HCT116 (cell line): Measurements from ENCODE around the gene GRK5. TPM values are rescaled to one million over a fixed set of nuclear protein-coding genes. Genes with fewer than 3 reads are reported as not detected.

Experiments used
- ATAC-seq: fragments of 200-7000 bp; cut with Tn5 transposase; 2 replicates; pipeline ENCODE4 v1.9.1; 2020; ENCODE audit warnings: mild to moderate bottlenecking, moderate library complexity
- BruUV-seq: library from RNA; stranded (reverse); fragments of 400-500 nt; replicated peaks from 2 replicates; lab custom pipeline; 2021; lab: Mats Ljungman, UMichigan
- CTCF ChIA-PET: fragments of 300-600 bp; sonication (Branson Sonifier 250); formaldehyde crosslinking; loops from one replicate; lab custom pipeline; 2021; ENCODE audit warnings: antibody characterized with exemption; lab: Charles Lee
- POLR2A ChIA-PET: fragments of 300-600, 350-600 bp; sonication (Branson Sonifier 250); formaldehyde crosslinking; loops from one replicate; lab custom pipeline; 2021; ENCODE audit warnings: antibody characterized with exemption; lab: Charles Lee
- RAD21 ChIA-PET, 2 experiments: fragments of 300-600 bp; sonication (Branson Sonifier 250); formaldehyde crosslinking; loops; one replicate each; lab custom pipeline; 2023; ENCODE audit warnings: low total read pairs in 2 of 2; ENCODE audit not compliant: uncharacterized antibody in 2 of 2, unreplicated experiment in 2 of 2, low non-redundant PET in 1 of 2; lab: Charles Lee
- DNase-seq: peaks from one replicate; pipeline ENCODE4 v3.0.0-alpha.2; 2010; ENCODE audit warnings: low read depth, low spot score
- H2AFZ ChIP-seq: fragments of 200-600 bp; shearing (Covaris generic), sonication (generic); 2 replicates; pipeline ENCODE4 v1.6.1; 2017; ENCODE audit warnings: low read depth, mixed run types, mixed read lengths, antibody characterized with exemption, low read length; ENCODE audit not compliant: poor library complexity, severe bottlenecking
- H3K27ac ChIP-seq: 2 replicates; pipeline ENCODE4 v1.5.1; 2012; ENCODE audit warnings: low read depth, low read length
- H3K27me3 ChIP-seq: fragments of 200-600 bp; sonication (generic); 2 replicates; pipeline ENCODE4 v1.6.1; 2016; ENCODE audit warnings: mixed run types, low read length, mixed read lengths; ENCODE audit not compliant: insufficient read depth
- H3K36me3 ChIP-seq, 2 experiments: fragments of 200-500 bp in 1 of 2; fragments of 200-600 bp in 1 of 2; sonication (Bioruptor generic) in 1 of 2; sonication (generic) in 1 of 2; 2 replicates each; pipeline versions ENCODE4 v1.5.1 to v1.6.1; 2014 to 2016; ENCODE audit warnings: low read length in 2 of 2, inconsistent platforms in 1 of 2, mixed read lengths in 1 of 2, mixed run types in 1 of 2; ENCODE audit not compliant: insufficient read depth in 2 of 2, control insufficient read depth in 1 of 2
- H3K4me1 ChIP-seq, 2 experiments: fragments of 200-600 bp in 1 of 2; sonication (generic) in 1 of 2; 2 replicates each; pipeline versions ENCODE4 v1.5.1 to v1.6.1; 2012 to 2017; ENCODE audit warnings: low read length in 2 of 2, inconsistent platforms in 1 of 2, mild to moderate bottlenecking in 1 of 2, mixed read lengths in 1 of 2, mixed run types in 1 of 2, moderate library complexity in 1 of 2; ENCODE audit not compliant: insufficient read depth in 2 of 2, control insufficient read depth in 1 of 2
- H3K4me2 ChIP-seq: fragments of 200-600 bp; sonication (generic); 2 replicates; pipeline ENCODE4 v1.6.1; 2017; ENCODE audit warnings: mixed run types, low read length, mixed read lengths
- H3K4me3 ChIP-seq, 2 experiments: fragments of 200-600 bp in 1 of 2; sonication (generic) in 1 of 2; replicated peaks in 1 of 2; 2 replicates each; pipeline ENCODE4 v1.5.1; 2011 to 2016; ENCODE audit warnings: low read length in 2 of 2, control low read depth in 1 of 2, low read depth in 1 of 2, mild to moderate bottlenecking in 1 of 2, mixed read lengths in 1 of 2, mixed run types in 1 of 2
- H3K79me2 ChIP-seq: fragments of 200-600 bp; sonication (generic); 2 replicates; pipeline ENCODE4 v1.6.1; 2017; ENCODE audit warnings: mild to moderate bottlenecking, mixed run types, low read length, moderate library complexity, mixed read lengths; ENCODE audit not compliant: insufficient read depth
- H3K9ac ChIP-seq: fragments of 200-600 bp; sonication (generic); 2 replicates; pipeline ENCODE4 v1.6.1; 2016; ENCODE audit warnings: low read length, mixed read lengths
- H3K9me2 ChIP-seq: fragments of 200-600 bp; sonication (generic), shearing (Covaris generic); 2 replicates; pipeline ENCODE4 v1.6.1; 2017; ENCODE audit warnings: mixed run types, mild to moderate bottlenecking, moderate library complexity; ENCODE audit not compliant: insufficient read depth
- H3K9me3 ChIP-seq, 2 experiments: fragments of 200-500 bp in 1 of 2; fragments of 200-600 bp in 1 of 2; sonication (Bioruptor generic) in 1 of 2; sonication (generic) in 1 of 2; 2 replicates each; pipeline ENCODE4 v1.6.1; 2014 to 2017; ENCODE audit warnings: low read length in 2 of 2, mixed read lengths in 2 of 2, inconsistent platforms in 1 of 2, low read depth in 1 of 2, mild to moderate bottlenecking in 1 of 2, mixed run types in 1 of 2, moderate library complexity in 1 of 2; ENCODE audit not compliant: control insufficient read depth in 1 of 2, insufficient read depth in 1 of 2
- H4K20me1 ChIP-seq: fragments of 200-600 bp; sonication (generic), shearing (Covaris generic); 2 replicates; pipeline ENCODE4 v1.6.1; 2017; ENCODE audit warnings: mixed run types, mild to moderate bottlenecking, moderate library complexity; ENCODE audit not compliant: insufficient read depth
- ATF3 ChIP-seq: IDR thresholded peaks from 2 replicates; pipeline ENCODE4 v1.6.1; 2012
- CEBPB ChIP-seq: IDR thresholded peaks from 2 replicates; pipeline ENCODE4 v1.6.1; 2012; ENCODE audit warnings: low read depth
- CTCF ChIP-seq, 3 experiments: fragments of 200-600 bp in 1 of 3; sonication (generic) in 1 of 3; IDR thresholded peaks in 2 of 3; conservative IDR thresholded peaks in 1 of 3; 2 replicates each; pipeline ENCODE4 v1.5.1; 2012 to 2017; ENCODE audit warnings: low read depth in 2 of 3, low read length in 2 of 3, antibody characterized with exemption in 1 of 3, borderline replicate concordance in 1 of 3, control low read depth in 1 of 3, mild to moderate bottlenecking in 1 of 3, mixed read lengths in 1 of 3, mixed run types in 1 of 3, moderate library complexity in 1 of 3; ENCODE audit not compliant: insufficient read depth in 1 of 3
- EGR1 ChIP-seq: IDR thresholded peaks from 2 replicates; pipeline ENCODE4 v1.6.1; 2012; ENCODE audit warnings: low read depth
- ELF1 ChIP-seq: IDR thresholded peaks from 2 replicates; pipeline ENCODE4 v1.6.1; 2012; ENCODE audit warnings: low read depth, borderline replicate concordance
- EZH2phosphoT487 ChIP-seq: fragments of 200-600 bp; IDR thresholded peaks from 2 replicates; pipeline ENCODE4 v1.6.1; 2018; ENCODE audit warnings: antibody characterized with exemption, borderline replicate concordance
- FOSL1 ChIP-seq: IDR thresholded peaks from 2 replicates; pipeline ENCODE4 v1.6.1; 2012; ENCODE audit warnings: low read depth
- JUND ChIP-seq: IDR thresholded peaks from 2 replicates; pipeline ENCODE4 v1.6.1; 2012
- MAX ChIP-seq: IDR thresholded peaks from 2 replicates; pipeline ENCODE4 v1.6.1; 2012
- POLR2A ChIP-seq: IDR thresholded peaks from 2 replicates; pipeline ENCODE4 v1.7.0; 2011; ENCODE audit warnings: borderline replicate concordance; ENCODE audit not compliant: insufficient read depth, insufficient read length; ENCODE audit errors: extremely low read depth
- RAD21 ChIP-seq: IDR thresholded peaks from 2 replicates; pipeline ENCODE4 v1.6.1; 2012; ENCODE audit warnings: low read depth, mild to moderate bottlenecking
- SIN3A ChIP-seq: IDR thresholded peaks from 2 replicates; pipeline ENCODE4 v1.6.1; 2012; ENCODE audit warnings: low read depth
- SP1 ChIP-seq: IDR thresholded peaks from 2 replicates; pipeline ENCODE4 v1.6.1; 2012; ENCODE audit warnings: low read depth
- SRF ChIP-seq: IDR thresholded peaks from 2 replicates; pipeline ENCODE4 v1.6.1; 2012; ENCODE audit warnings: low read depth
- YY1 ChIP-seq: IDR thresholded peaks from 2 replicates; pipeline ENCODE4 v1.6.1; 2011; ENCODE audit warnings: low read length, low read depth, moderate library complexity, mild to moderate bottlenecking; ENCODE audit not compliant: insufficient replicate concordance; ENCODE audit errors: extremely low read depth
- ZBTB33 ChIP-seq: IDR thresholded peaks from 2 replicates; pipeline ENCODE4 v1.6.1; 2011; ENCODE audit warnings: mild to moderate bottlenecking, low read length, moderate library complexity; ENCODE audit not compliant: insufficient replicate concordance; ENCODE audit errors: extremely low read depth
- intact Hi-C: fragments of 100-400 bp; cut with micrococcal nuclease; formaldehyde crosslinking; loops from 2 replicates; pipeline ENCODE4 v1.10.0; 2022
- total RNA-seq: library from RNA; stranded (reverse); gene quantifications from one replicate; pipeline ENCODE4 v1.2.1, GENCODE V29; 2021; ENCODE audit not compliant: unreplicated experiment

Gene GRK5
- total RNA-seq, 1 experiment from 2014 or later, result 7.3 TPM

- Histone ChIP-seq H3K9me3 (no peaks in the 10 kb centered on the region), H3K4me1 (0 out of 4 replicates have a peak, but pooled peaks cover 0 to 3% of the 10 kb centered on the region in 2 experiments), H3K4me3 (no peak overlapping the region), H3K4me2 (no peak overlapping the region), H3K36me3 (no peaks in the 10 kb centered on the region), H3K27me3 (no peaks in the 10 kb centered on the region), H3K79me2 (no peaks in the 10 kb centered on the region), H3K9me2 (no peaks in the 10 kb centered on the region), H3K9ac (no peak overlapping the region), H2AFZ (no peak overlapping the region), H4K20me1 (no peaks in the 10 kb centered on the region), H3K27ac (no peak overlapping the region)
- no peak for ATAC-seq
- ChIA-PET CTCF (interaction anchor here (0.6 to 2.4 kb wide), 2 partner anchors 235 to 284 kb away, joined by 3 to 6 read pairs; partner anchors contain the start of genes GRK5 and INPP5F), POLR2A (no interaction called here), RAD21 (no interaction called here)
- BruUV-seq, result no TSS peak
- intact Hi-C loops, result no loop called here
- no peak for DNase-seq
- no peak for TF ChIP-seq SP1
- no peak for TF ChIP-seq SIN3A
- no peak for TF ChIP-seq POLR2A
- TF ChIP-seq CEBPB, result no peak
- no peak for TF ChIP-seq EGR1
- no peak for TF ChIP-seq ELF1
- no peak for TF ChIP-seq RAD21
- no peak for TF ChIP-seq JUND
- TF ChIP-seq CTCF (IDR thresholded peaks at IDR 0.05 in 2 of 3, conservative IDR thresholded peaks at IDR 0.05 in 1 of 3; ENCODE audit: borderline replicate concordance in 1 of 3, insufficient read depth in 1 of 3, low read depth in 2 of 3, low read length in 2 of 3), result no peak
- TF ChIP-seq ZBTB33, result no peak
- no peak for TF ChIP-seq SRF
- TF ChIP-seq EZH2phosphoT487, result no peak
- no peak for TF ChIP-seq MAX
- no peak for TF ChIP-seq YY1
- no peak for TF ChIP-seq FOSL1
- TF ChIP-seq ATF3, result no peak
- TF ChIP-seq, all 23 proteins: peak for 0
These were observed 233.9 kb downstream of the GRK5 start for GRCh38 chr10:119441151-119441821.
